ENCODE measurements around the gene COL15A1.

Gene COL15A1

GRCh38 chr9:99039505-99040182 lies 95.9 kb downstream of the COL15A1 start:
- H3K27me3 ChIP-seq (ENCODE audit: control insufficient read depth, low read length), result no peaks in the 10 kb centered on the region
- no peaks in the 10 kb centered on the region for H3K9me2 ChIP-seq (replicated peaks; ENCODE audit: control insufficient read depth, low read length)
- no peaks in the 10 kb centered on the region; the same call in 1 of the 2 replicates for H3K4me1 ChIP-seq (ENCODE audit: control insufficient read depth, low read length)
- TF ChIP-seq CTCF (IDR thresholded peaks at IDR 0.05; ENCODE audit: low read depth, low read length, poor library complexity, severe bottlenecking), result no peak
- TF ChIP-seq EZH2phosphoT487 (IDR thresholded peaks at IDR 0.05; ENCODE audit: borderline replicate concordance, low read length), result no peak
- no peaks in the 10 kb centered on the region for H3F3A ChIP-seq (ENCODE audit: control insufficient read depth, insufficient read depth)
- H3K9me3 ChIP-seq (ENCODE audit: control insufficient read depth, insufficient read depth, low read length), result no peaks in the 10 kb centered on the region
- no peak overlapping the region for H3K27ac ChIP-seq (ENCODE audit: low read depth, low read length)
- no peak overlapping the region for H3K4me3 ChIP-seq (ENCODE audit: low read length)
- H3K36me3 ChIP-seq (ENCODE audit: control insufficient read depth, low read length), result no peaks in the 10 kb centered on the region
- H3K4me2 ChIP-seq (ENCODE audit: low read length), result no peak overlapping the region
- no peaks in the 10 kb centered on the region for H4K20me1 ChIP-seq (ENCODE audit: control insufficient read depth, insufficient read depth, low read depth, low read length)
- H3K79me2 ChIP-seq (ENCODE audit: control insufficient read depth, low read length), result no peaks in the 10 kb centered on the region

GRCh38 chr9:99040251-99040900 lies 96.7 kb downstream of the COL15A1 start:
- no peak overlapping the region for H3K27ac ChIP-seq (ENCODE audit: low read depth, low read length)
- H3K36me3 ChIP-seq (ENCODE audit: control insufficient read depth, low read length), result no peaks in the 10 kb centered on the region
- H3K4me3 ChIP-seq (ENCODE audit: low read length), result no peak overlapping the region
- H3F3A ChIP-seq (ENCODE audit: control insufficient read depth, insufficient read depth), result no peaks in the 10 kb centered on the region
- H3K4me2 ChIP-seq (ENCODE audit: low read length), result no peak overlapping the region
- H3K4me1 ChIP-seq (ENCODE audit: control insufficient read depth, low read length), result no peaks in the 10 kb centered on the region; the same call in 1 of the 2 replicates
- TF ChIP-seq CTCF (IDR thresholded peaks at IDR 0.05; ENCODE audit: low read depth, low read length, poor library complexity, severe bottlenecking), result no peak
- no peak for TF ChIP-seq EZH2phosphoT487 (IDR thresholded peaks at IDR 0.05; ENCODE audit: borderline replicate concordance, low read length)
- H3K27me3 ChIP-seq (ENCODE audit: control insufficient read depth, low read length), result no peaks in the 10 kb centered on the region
- H4K20me1 ChIP-seq (ENCODE audit: control insufficient read depth, insufficient read depth, low read depth, low read length), result no peaks in the 10 kb centered on the region
- no peaks in the 10 kb centered on the region for H3K79me2 ChIP-seq (ENCODE audit: control insufficient read depth, low read length)
- no peaks in the 10 kb centered on the region for H3K9me2 ChIP-seq (replicated peaks; ENCODE audit: control insufficient read depth, low read length)
- H3K9me3 ChIP-seq (ENCODE audit: control insufficient read depth, insufficient read depth, low read length), result no peaks in the 10 kb centered on the region

- Histone ChIP-seq H3F3A (ENCODE audit: control insufficient read depth, insufficient read depth) (no peaks in the 10 kb centered on the region), H3K79me2 (ENCODE audit: control insufficient read depth, low read length) (no peaks in the 10 kb centered on the region), H3K27me3 (ENCODE audit: control insufficient read depth, low read length) (no peaks in the 10 kb centered on the region), H3K36me3 (ENCODE audit: control insufficient read depth, low read length) (no peaks in the 10 kb centered on the region), H3K9me2 (replicated peaks; ENCODE audit: control insufficient read depth, low read length) (no peaks in the 10 kb centered on the region), H3K27ac (ENCODE audit: low read depth, low read length) (no peak overlapping the region), H3K4me1 (ENCODE audit: control insufficient read depth, low read length) (no peaks in the 10 kb centered on the region), H4K20me1 (ENCODE audit: control insufficient read depth, insufficient read depth, low read depth, low read length) (no peaks in the 10 kb centered on the region), H3K4me3 (ENCODE audit: low read length) (no peak overlapping the region), H3K9me3 (ENCODE audit: control insufficient read depth, insufficient read depth, low read length) (no peaks in the 10 kb centered on the region), H3K4me2 (ENCODE audit: low read length) (no peak overlapping the region)
- TF ChIP-seq EZH2phosphoT487 (IDR thresholded peaks at IDR 0.05; ENCODE audit: borderline replicate concordance, low read length) (no peak), CTCF (IDR thresholded peaks at IDR 0.05; ENCODE audit: low read depth, low read length, poor library complexity, severe bottlenecking) (no peak)
Observed at GRCh38 chr9:99040911-99041582, 97.3 kb downstream of the COL15A1 start.
